Fibroblast of lung (primary cell): ENCODE measurements around the gene CCDC141. TPM values are rescaled to one million over a fixed set of nuclear protein-coding genes. Genes with fewer than 3 reads are reported as not detected.

ENCODE experiments used
- DNase-seq, 2 donors: peaks; one replicate each; pipeline versions ENCODE4 v3.0.0 to v3.0.0-alpha.2; 2010; ENCODE audit warnings: low read depth in 2 of 2
- H2AFZ ChIP-seq: 2 replicates; pipeline ENCODE4 v1.5.1; 2012; ENCODE audit warnings: low read length, control low read depth, inconsistent platforms
- H3K27ac ChIP-seq: 2 replicates; pipeline ENCODE4 v1.5.1; 2011; ENCODE audit warnings: low read length, control low read depth; ENCODE audit not compliant: insufficient read depth
- H3K27me3 ChIP-seq: 2 replicates; pipeline ENCODE4 v1.5.1; 2011; ENCODE audit warnings: mild to moderate bottlenecking, low read length; ENCODE audit not compliant: control insufficient read depth, insufficient read depth
- H3K36me3 ChIP-seq: 2 replicates; pipeline ENCODE4 v1.5.1; 2011; ENCODE audit warnings: low read length; ENCODE audit not compliant: control insufficient read depth, insufficient read depth
- H3K4me1 ChIP-seq: 2 replicates; pipeline ENCODE4 v1.5.1; 2011; ENCODE audit warnings: low read length; ENCODE audit not compliant: control insufficient read depth, insufficient read depth; ENCODE audit errors: extremely low read depth
- H3K4me2 ChIP-seq: 2 replicates; pipeline ENCODE4 v1.5.1; 2011; ENCODE audit warnings: low read length, control low read depth; ENCODE audit not compliant: insufficient read depth; ENCODE audit errors: extremely low read depth
- H3K4me3 ChIP-seq, 4 experiments: fragments of 200-600 bp in 1 of 4; sonication (generic) in 1 of 4; replicated peaks in 1 of 4; 2 replicates each; pipeline ENCODE4 v1.5.1; 2011 to 2016; ENCODE audit warnings: low read length in 4 of 4, low read depth in 3 of 4, mild to moderate bottlenecking in 3 of 4, control low read depth in 2 of 4, inconsistent platforms in 1 of 4, mixed read lengths in 1 of 4; ENCODE audit not compliant: insufficient read depth in 1 of 4; ENCODE audit errors: control extremely low read depth in 1 of 4
- H3K79me2 ChIP-seq: 2 replicates; pipeline ENCODE4 v1.5.1; 2012; ENCODE audit warnings: mild to moderate bottlenecking, low read length, inconsistent platforms; ENCODE audit not compliant: control insufficient read depth, insufficient read depth
- H3K9ac ChIP-seq: 2 replicates; pipeline ENCODE4 v1.5.1; 2011; ENCODE audit warnings: mild to moderate bottlenecking, low read length, control low read depth; ENCODE audit not compliant: insufficient read depth
- H3K9me3 ChIP-seq: 2 replicates; pipeline ENCODE4 v1.5.1; 2012; ENCODE audit warnings: low read depth, low read length; ENCODE audit not compliant: control insufficient read depth, insufficient read depth
- H4K20me1 ChIP-seq: 2 replicates; pipeline ENCODE4 v1.5.1; 2011; ENCODE audit warnings: low read length; ENCODE audit not compliant: control insufficient read depth, insufficient read depth; ENCODE audit errors: extremely low read depth
- EZH2 ChIP-seq: IDR thresholded peaks from 2 replicates; pipeline ENCODE4 v1.5.1; 2012; ENCODE audit warnings: low read length, control low read depth, mild to moderate bottlenecking; ENCODE audit errors: missing control alignments
- polyA plus RNA-seq, 2 donors: library from polyadenylated mRNA; depleted of rRNA in 1 of 2; stranded (reverse) in 1 of 2; unstranded in 1 of 2; fragments of >200 nt; gene quantifications; 2 replicates each; pipeline ENCODE4 v1.2.1, GENCODE V29; 2011 to 2012; ENCODE audit warnings: missing spikeins in 1 of 2
- total RNA-seq: library from RNA; depleted of rRNA; stranded (reverse); fragments of >200 nt; gene quantifications from 2 replicates; pipeline ENCODE4 v1.2.1, GENCODE V29; 2014
- TF ChIP-seq, protein P1 (sequence below), 2 donors: IDR thresholded peaks in 1 of 2; conservative IDR thresholded peaks in 1 of 2; 1 replicate in 1 of 2; 2 replicates in 1 of 2; pipeline ENCODE4 v1.5.1; 2011 to 2012; ENCODE audit warnings: low read length in 2 of 2, control low read depth in 1 of 2, inconsistent platforms in 1 of 2, low read depth in 1 of 2, mild to moderate bottlenecking in 1 of 2

CCDC141 gene
- total and polyA plus RNA-seq, 2 donors (not counting 1 experiment from before 2014, with no cell fraction given) = 0.03 to 0.17 TPM

DNA sequence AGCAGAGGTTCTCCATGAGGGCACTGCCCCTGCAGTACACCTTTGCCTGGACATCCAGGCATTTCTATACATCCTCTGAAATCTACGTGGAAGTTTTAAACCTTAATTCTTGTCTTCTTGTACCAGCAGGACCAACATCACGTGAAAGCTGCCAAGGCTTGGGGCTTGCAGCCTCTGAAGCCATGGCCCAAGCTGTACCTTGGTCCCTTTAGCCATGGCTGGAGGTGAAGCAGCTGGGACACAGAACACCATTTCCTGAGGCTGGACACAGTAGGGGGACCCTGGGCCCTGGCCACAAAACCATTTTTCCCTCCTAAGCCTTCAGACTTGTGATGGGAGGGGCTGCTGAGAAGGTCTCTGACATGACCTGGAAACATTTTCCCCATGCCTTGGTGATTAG is 32.8 kb upstream of the CCDC141 start:
- Histone ChIP-seq H3K4me2 (no peak overlapping the region), H3K9me3 (no peaks in the 10 kb centered on the region), H4K20me1 (no peaks in the 10 kb centered on the region), H3K9ac (no peak overlapping the region), H3K4me1 (no peaks in the 10 kb centered on the region), H3K79me2 (no peaks in the 10 kb centered on the region), H3K27me3 (no peaks in the 10 kb centered on the region), H3K4me3 (no peak overlapping the region), H2AFZ (no peak overlapping the region), H3K27ac (no peak overlapping the region), H3K36me3 (no peaks in the 10 kb centered on the region)
- no peak for DNase-seq
- TF ChIP-seq EZH2 = no peak
- TF ChIP-seq, protein P1, sequence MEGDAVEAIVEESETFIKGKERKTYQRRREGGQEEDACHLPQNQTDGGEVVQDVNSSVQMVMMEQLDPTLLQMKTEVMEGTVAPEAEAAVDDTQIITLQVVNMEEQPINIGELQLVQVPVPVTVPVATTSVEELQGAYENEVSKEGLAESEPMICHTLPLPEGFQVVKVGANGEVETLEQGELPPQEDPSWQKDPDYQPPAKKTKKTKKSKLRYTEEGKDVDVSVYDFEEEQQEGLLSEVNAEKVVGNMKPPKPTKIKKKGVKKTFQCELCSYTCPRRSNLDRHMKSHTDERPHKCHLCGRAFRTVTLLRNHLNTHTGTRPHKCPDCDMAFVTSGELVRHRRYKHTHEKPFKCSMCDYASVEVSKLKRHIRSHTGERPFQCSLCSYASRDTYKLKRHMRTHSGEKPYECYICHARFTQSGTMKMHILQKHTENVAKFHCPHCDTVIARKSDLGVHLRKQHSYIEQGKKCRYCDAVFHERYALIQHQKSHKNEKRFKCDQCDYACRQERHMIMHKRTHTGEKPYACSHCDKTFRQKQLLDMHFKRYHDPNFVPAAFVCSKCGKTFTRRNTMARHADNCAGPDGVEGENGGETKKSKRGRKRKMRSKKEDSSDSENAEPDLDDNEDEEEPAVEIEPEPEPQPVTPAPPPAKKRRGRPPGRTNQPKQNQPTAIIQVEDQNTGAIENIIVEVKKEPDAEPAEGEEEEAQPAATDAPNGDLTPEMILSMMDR (conservative IDR thresholded peaks at IDR 0.05 in 1 of 2, IDR thresholded peaks at IDR 0.05 in 1 of 2; ENCODE audit: low read depth in 1 of 2, low read length in 2 of 2) = no peak

DNA sequence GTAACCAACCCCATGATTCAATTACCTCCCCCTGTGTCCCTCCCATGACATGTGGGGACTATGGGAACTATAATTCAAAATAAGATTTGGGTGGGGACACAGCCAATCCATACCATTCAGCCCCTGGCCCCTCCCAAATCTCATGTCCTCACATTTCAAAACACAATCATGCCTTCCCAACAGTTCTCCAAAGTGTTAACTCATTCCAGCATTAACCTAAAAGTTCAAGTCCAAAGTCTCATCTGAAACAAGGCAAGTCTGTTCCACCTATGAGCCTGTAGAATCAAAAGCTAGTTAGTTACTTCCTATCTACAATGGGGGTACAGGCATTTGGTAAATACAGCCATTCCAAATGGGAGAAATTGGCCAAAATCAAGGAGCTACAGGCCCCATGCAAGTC is 32.0 kb upstream of the CCDC141 start:
- Histone ChIP-seq H3K27ac (no peak overlapping the region), H4K20me1 (no peaks in the 10 kb centered on the region), H3K4me2 (no peak overlapping the region), H3K4me3 (no peak overlapping the region), H3K36me3 (no peaks in the 10 kb centered on the region), H3K4me1 (no peaks in the 10 kb centered on the region), H3K9me3 (no peaks in the 10 kb centered on the region), H3K79me2 (no peaks in the 10 kb centered on the region), H3K27me3 (no peaks in the 10 kb centered on the region), H3K9ac (no peak overlapping the region), H2AFZ (no peak overlapping the region)
- no peak for TF ChIP-seq EZH2
- TF ChIP-seq, protein P1 (conservative IDR thresholded peaks at IDR 0.05 in 1 of 2, IDR thresholded peaks at IDR 0.05 in 1 of 2; ENCODE audit: low read depth in 1 of 2, low read length in 2 of 2) = no peak
- no peak for DNase-seq

DNA sequence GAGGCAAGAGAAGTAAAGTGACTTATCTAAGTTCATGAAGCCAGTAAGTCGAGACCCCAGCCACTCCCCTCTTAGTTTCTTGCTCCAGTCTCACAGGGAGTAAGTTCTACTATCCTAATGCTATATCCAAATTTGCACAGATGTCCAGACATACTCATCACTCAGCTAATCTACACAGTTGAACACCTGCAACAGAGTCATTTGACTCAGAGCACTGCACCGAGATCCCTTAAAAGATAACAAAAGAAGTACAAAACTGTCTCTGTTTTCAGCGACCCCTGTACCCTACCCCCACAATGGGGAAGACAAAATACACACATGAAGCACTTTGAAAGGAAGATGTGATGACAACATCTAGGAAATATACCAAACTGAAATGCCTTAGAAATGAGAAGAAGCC is 22.6 kb upstream of the CCDC141 start:
- TF ChIP-seq, protein P1 (conservative IDR thresholded peaks at IDR 0.05 in 1 of 2, IDR thresholded peaks at IDR 0.05 in 1 of 2; ENCODE audit: low read depth in 1 of 2, low read length in 2 of 2) = no peak
- TF ChIP-seq EZH2 = no peak
- Histone ChIP-seq H3K79me2 (no peaks in the 10 kb centered on the region), H3K27ac (no peak overlapping the region), H2AFZ (no peak overlapping the region), H3K4me2 (no peak overlapping the region), H4K20me1 (no peaks in the 10 kb centered on the region), H3K27me3 (no peaks in the 10 kb centered on the region), H3K36me3 (no peaks in the 10 kb centered on the region), H3K4me1 (no peaks in the 10 kb centered on the region), H3K9ac (no peak overlapping the region), H3K4me3 (no peak overlapping the region), H3K9me3 (no peaks in the 10 kb centered on the region)
- DNase-seq = no peak
